ENCODE results near the gene PON3. TPM values are rescaled to one million over a fixed set of nuclear protein-coding genes. Genes with fewer than 3 reads are reported as not detected.
A peak's percentile ranks its signal among the peaks of the same experiment; 100 is the strongest.

The PON3 gene
- total and polyA plus RNA-seq, 2 of the 13 experiments (the other 11 are each of a cell fraction or from before 2014, with no cell fraction given): 23.6 to 37.8 TPM

GRCh38 chr7:95440394-95441038, 44.3 kb upstream of the PON3 start (continued):
- no peak for TF ChIP-seq ZNF709 (CRISPR knock-in tag; IDR thresholded peaks at IDR 0.05)
- TF ChIP-seq ZNF720 (CRISPR knock-in tag; IDR thresholded peaks at IDR 0.05): no peak
- no peak for TF ChIP-seq PTBP1 (IDR thresholded peaks at IDR 0.05; ENCODE audit: low read depth, low read length, poor library complexity, severe bottlenecking)
- peak; percentile 78 for TF ChIP-seq ZBTB7B (CRISPR knock-in tag; IDR thresholded peaks at IDR 0.05)
- TF ChIP-seq ZNF577 (CRISPR knock-in tag; IDR thresholded peaks at IDR 0.05; ENCODE audit: borderline replicate concordance, low read depth): no peak
- TF ChIP-seq ZBTB42 (CRISPR knock-in tag; IDR thresholded peaks at IDR 0.05): no peak
- TF ChIP-seq MED8 (CRISPR knock-in tag; IDR thresholded peaks at IDR 0.05; ENCODE audit: insufficient replicate concordance): no peak
- TF ChIP-seq ZFYVE20 (CRISPR knock-in tag; IDR thresholded peaks at IDR 0.05; ENCODE audit: borderline replicate concordance, low read depth): no peak
- TF ChIP-seq ZNF790 (CRISPR knock-in tag; IDR thresholded peaks at IDR 0.05; ENCODE audit: borderline replicate concordance): no peak
- TF ChIP-seq KAT2B (IDR thresholded peaks at IDR 0.05; ENCODE audit: borderline replicate concordance, low read depth, low read length): no peak
- TF ChIP-seq ZNF724P (CRISPR knock-in tag; IDR thresholded peaks at IDR 0.05; ENCODE audit: borderline replicate concordance): no peak
- 0 out of 2 replicates have a peak, but pooled peaks have one; percentile 42 for TF ChIP-seq ZHX2 (IDR thresholded peaks at IDR 0.05; ENCODE audit: low read depth)
- peak; percentile 53; the same call in 1 of the 2 replicates for TF ChIP-seq ZHX2 (CRISPR knock-in tag; IDR thresholded peaks at IDR 0.05; ENCODE audit: borderline replicate concordance)
- no peak for TF ChIP-seq ZNF619 (CRISPR knock-in tag; IDR thresholded peaks at IDR 0.05)
- TF ChIP-seq, protein P1, sequence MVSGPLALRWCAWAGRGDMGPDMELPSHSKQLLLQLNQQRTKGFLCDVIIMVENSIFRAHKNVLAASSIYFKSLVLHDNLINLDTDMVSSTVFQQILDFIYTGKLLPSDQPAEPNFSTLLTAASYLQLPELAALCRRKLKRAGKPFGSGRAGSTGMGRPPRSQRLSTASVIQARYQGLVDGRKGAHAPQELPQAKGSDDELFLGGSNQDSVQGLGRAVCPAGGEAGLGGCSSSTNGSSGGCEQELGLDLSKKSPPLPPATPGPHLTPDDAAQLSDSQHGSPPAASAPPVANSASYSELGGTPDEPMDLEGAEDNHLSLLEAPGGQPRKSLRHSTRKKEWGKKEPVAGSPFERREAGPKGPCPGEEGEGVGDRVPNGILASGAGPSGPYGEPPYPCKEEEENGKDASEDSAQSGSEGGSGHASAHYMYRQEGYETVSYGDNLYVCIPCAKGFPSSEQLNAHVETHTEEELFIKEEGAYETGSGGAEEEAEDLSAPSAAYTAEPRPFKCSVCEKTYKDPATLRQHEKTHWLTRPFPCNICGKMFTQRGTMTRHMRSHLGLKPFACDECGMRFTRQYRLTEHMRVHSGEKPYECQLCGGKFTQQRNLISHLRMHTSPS (CRISPR knock-in tag; IDR thresholded peaks at IDR 0.05; ENCODE audit: low read depth): no peak
- TF ChIP-seq TMF1 (CRISPR knock-in tag; IDR thresholded peaks at IDR 0.05; ENCODE audit: low read depth): no peak
- no peak for TF ChIP-seq ZNF891 (CRISPR knock-in tag; IDR thresholded peaks at IDR 0.05)
- TF ChIP-seq ELF1 (CRISPR knock-in tag; IDR thresholded peaks at IDR 0.05): peak; percentile 53
- TF ChIP-seq CCAR2 (optimal IDR thresholded peaks at IDR 0.05; ENCODE audit: low read depth, low read length): no peak
- TF ChIP-seq SNAI1 (CRISPR knock-in tag; IDR thresholded peaks at IDR 0.05; ENCODE audit: borderline replicate concordance): no peak
- TF ChIP-seq DDIT3 (CRISPR knock-in tag; IDR thresholded peaks at IDR 0.05): no peak
- TF ChIP-seq PCBP1 (IDR thresholded peaks at IDR 0.05; ENCODE audit: borderline replicate concordance, low read depth, low read length): no peak
- TF ChIP-seq SETDB1 (CRISPR knock-in tag; IDR thresholded peaks at IDR 0.05; ENCODE audit: borderline replicate concordance): no peak

Measured in HepG2 (cell line).